ENCODE data around the gene FOLR2. TPM values are rescaled to one million over a fixed set of nuclear protein-coding genes. Genes with fewer than 3 reads are reported as not detected.

Gene FOLR2
- total and polyA plus RNA-seq, 2 donors (not counting 1 experiment from before 2014, with no cell fraction given) = 1.5 to 4.7 TPM

- ATAC-seq (ENCODE audit: low read depth) = no peak
- no peak overlapping the region for H3K4me3 Mint-ChIP-seq
- no peak overlapping the region for H3K9ac ChIP-seq (ENCODE audit: low read length)
Observed at GRCh38 chr11:72253392-72253791, 36.8 kb downstream of the FOLR2 start.

More at GRCh38 chr11:72253392-72253791, 36.8 kb downstream of the FOLR2 start:
- DNase-seq = no peak
- CTCF ChIA-PET = no interaction called here
- peaks cover 0 to 8% (median 3%) of the 10 kb centered on the region in 4 experiments for H3K27me3 ChIP-seq (replicated peaks in 1 of 4; ENCODE audit: control extremely low read depth in 1 of 4, control insufficient read depth in 3 of 4, insufficient read depth in 4 of 4, low read length in 3 of 4)
- Mint-ChIP-seq H3K27ac (no peak overlapping the region), H3K27me3 (peaks cover 20% of the 10 kb centered on the region), H3K9me3 (ENCODE audit: insufficient read depth) (no peaks in the 10 kb centered on the region), H3K4me1 (no peaks in the 10 kb centered on the region)
- no peaks in the 10 kb centered on the region for H4K20me1 ChIP-seq (ENCODE audit: control insufficient read depth, insufficient read depth, low read length, poor library complexity, severe bottlenecking)
- H3K79me2 ChIP-seq (ENCODE audit: control insufficient read depth, insufficient read depth, low read length) = no peaks in the 10 kb centered on the region
- H2AFZ ChIP-seq (ENCODE audit: insufficient read depth, low read depth, low read length, poor library complexity, severe bottlenecking) = no peak overlapping the region
- H3K4me3 ChIP-seq (ENCODE audit: control extremely low read depth in 1 of 5, extremely low read depth in 1 of 5, insufficient read depth in 1 of 5, low read depth in 2 of 5, low read length in 4 of 5) = no peak overlapping the region
- no peaks in the 10 kb centered on the region for H3K36me3 ChIP-seq (replicated peaks in 1 of 2; ENCODE audit: control extremely low read depth in 1 of 2, control insufficient read depth in 1 of 2, extremely low read depth in 1 of 2, insufficient read depth in 2 of 2, low read length in 1 of 2)
- intact Hi-C loops (cut with micrococcal nuclease) = no loop called here
- no peak overlapping the region for H3K27ac ChIP-seq (ENCODE audit: low read length in 2 of 2)
- WGBS (ENCODE audit: insufficient coverage) = 92% methylated on average over 2 of the region's 3 CpGs
- H3K9me3 ChIP-seq (ENCODE audit: control extremely low read depth in 1 of 3, control insufficient read depth in 2 of 3, insufficient read depth in 1 of 3, low read length in 2 of 3) = no peaks in the 10 kb centered on the region
- TF ChIP-seq EZH2 (IDR thresholded peaks at IDR 0.05; ENCODE audit: borderline replicate concordance, insufficient read depth, low read depth, low read length, poor library complexity, severe bottlenecking) = no peak
- no peak for TF ChIP-seq CTCF (IDR thresholded peaks at IDR 0.05)
- peaks cover 0 to 4% of the 10 kb centered on the region in 2 donors for H3K4me1 ChIP-seq (ENCODE audit: control insufficient read depth in 2 of 2, insufficient read depth in 2 of 2, low read length in 2 of 2)
- no peak overlapping the region for H3K4me2 ChIP-seq (replicated peaks; ENCODE audit: low read depth, low read length, poor library complexity, severe bottlenecking)
- POLR2A ChIA-PET = no interaction called here
